Vagina (tissue), 2 donors: ENCODE measurements around the gene CDR2L.

Experiments used
- CTCF ChIP-seq, 3 experiments: fragments of 450-650 bp in 2 of 3; fragments of 200-600 bp in 1 of 3; sonication (generic) in 1 of 3; IDR thresholded peaks; one replicate each; pipeline ENCODE4 v1.5.1; 2017 to 2019; ENCODE audit warnings: antibody characterized with exemption in 3 of 3, mild to moderate bottlenecking in 2 of 3, moderate library complexity in 2 of 3
- POLR2A ChIP-seq, 2 donors: fragments of 450-650 bp; IDR thresholded peaks; one replicate each; pipeline ENCODE4 v1.6.1; 2017; ENCODE audit warnings: antibody characterized with exemption in 2 of 2, mild to moderate bottlenecking in 2 of 2, moderate library complexity in 2 of 2
- POLR2AphosphoS5 ChIP-seq, 2 donors: sonication (generic); formaldehyde crosslinking; IDR thresholded peaks; one replicate each; pipeline ENCODE4 v1.9.0; 2017; ENCODE audit warnings: antibody characterized with exemption in 2 of 2, mild to moderate bottlenecking in 2 of 2, low read depth in 1 of 2; ENCODE audit not compliant: insufficient read depth in 1 of 2

- TF ChIP-seq POLR2A (IDR thresholded peaks at IDR 0.05) = no peak
- no peak for TF ChIP-seq CTCF (IDR thresholded peaks at IDR 0.05)
- TF ChIP-seq POLR2AphosphoS5 (IDR thresholded peaks at IDR 0.05; ENCODE audit: insufficient read depth in 1 of 2, low read depth in 1 of 2) = no peak
Observed at GRCh38 chr17:74956093-74956492, 31.3 kb upstream of the CDR2L start.
